AG09309 (cell line): ENCODE results near the gene SPATA2L.
"Not testable (repeated sequence)": the region's sequence is repeated elsewhere in the genome, so short reads cannot be mapped to it uniquely, and the experiment has no call there.

Experiments used
- DNase-seq: peaks from one replicate; pipeline ENCODE4 v3.0.0-alpha.2; 2010; ENCODE audit warnings: low read depth
- H3K4me3 ChIP-seq: 2 replicates; pipeline ENCODE4 v1.5.1; 2011; ENCODE audit warnings: mild to moderate bottlenecking, low read depth, low read length, moderate library complexity; ENCODE audit not compliant: control insufficient read depth
- TF ChIP-seq, protein P1 (sequence below): IDR thresholded peaks from 2 replicates; pipeline ENCODE4 v1.5.1; 2011; ENCODE audit warnings: mild to moderate bottlenecking, low read depth, low read length, inconsistent platforms; ENCODE audit not compliant: insufficient read depth, control insufficient read depth; ENCODE audit errors: missing control alignments

Gene SPATA2L

DNA sequence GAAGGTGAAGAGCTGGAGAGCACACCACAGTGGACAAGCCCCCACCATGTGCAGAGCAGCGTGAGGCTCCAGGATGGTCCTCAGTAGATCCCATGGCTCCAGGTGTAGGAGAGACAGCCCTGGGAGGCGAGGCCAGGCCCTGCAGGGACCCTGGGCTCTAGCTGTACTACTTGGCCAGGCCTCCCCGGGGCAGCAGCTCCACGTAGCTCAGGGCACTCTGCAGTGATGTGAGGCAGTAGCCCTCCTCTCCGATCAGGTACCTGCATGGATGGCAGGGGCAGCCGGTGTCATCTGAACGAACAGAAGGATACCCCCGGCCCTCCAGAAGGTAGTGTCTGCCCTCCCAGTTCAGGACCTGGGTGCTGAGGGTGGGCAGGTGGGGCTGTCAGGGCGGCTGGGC, 6.2 kb upstream of the SPATA2L start:
- H3K4me3 ChIP-seq: no peak overlapping the region
- DNase-seq: no peak
- TF ChIP-seq, protein P1, sequence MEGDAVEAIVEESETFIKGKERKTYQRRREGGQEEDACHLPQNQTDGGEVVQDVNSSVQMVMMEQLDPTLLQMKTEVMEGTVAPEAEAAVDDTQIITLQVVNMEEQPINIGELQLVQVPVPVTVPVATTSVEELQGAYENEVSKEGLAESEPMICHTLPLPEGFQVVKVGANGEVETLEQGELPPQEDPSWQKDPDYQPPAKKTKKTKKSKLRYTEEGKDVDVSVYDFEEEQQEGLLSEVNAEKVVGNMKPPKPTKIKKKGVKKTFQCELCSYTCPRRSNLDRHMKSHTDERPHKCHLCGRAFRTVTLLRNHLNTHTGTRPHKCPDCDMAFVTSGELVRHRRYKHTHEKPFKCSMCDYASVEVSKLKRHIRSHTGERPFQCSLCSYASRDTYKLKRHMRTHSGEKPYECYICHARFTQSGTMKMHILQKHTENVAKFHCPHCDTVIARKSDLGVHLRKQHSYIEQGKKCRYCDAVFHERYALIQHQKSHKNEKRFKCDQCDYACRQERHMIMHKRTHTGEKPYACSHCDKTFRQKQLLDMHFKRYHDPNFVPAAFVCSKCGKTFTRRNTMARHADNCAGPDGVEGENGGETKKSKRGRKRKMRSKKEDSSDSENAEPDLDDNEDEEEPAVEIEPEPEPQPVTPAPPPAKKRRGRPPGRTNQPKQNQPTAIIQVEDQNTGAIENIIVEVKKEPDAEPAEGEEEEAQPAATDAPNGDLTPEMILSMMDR: no peak

DNA sequence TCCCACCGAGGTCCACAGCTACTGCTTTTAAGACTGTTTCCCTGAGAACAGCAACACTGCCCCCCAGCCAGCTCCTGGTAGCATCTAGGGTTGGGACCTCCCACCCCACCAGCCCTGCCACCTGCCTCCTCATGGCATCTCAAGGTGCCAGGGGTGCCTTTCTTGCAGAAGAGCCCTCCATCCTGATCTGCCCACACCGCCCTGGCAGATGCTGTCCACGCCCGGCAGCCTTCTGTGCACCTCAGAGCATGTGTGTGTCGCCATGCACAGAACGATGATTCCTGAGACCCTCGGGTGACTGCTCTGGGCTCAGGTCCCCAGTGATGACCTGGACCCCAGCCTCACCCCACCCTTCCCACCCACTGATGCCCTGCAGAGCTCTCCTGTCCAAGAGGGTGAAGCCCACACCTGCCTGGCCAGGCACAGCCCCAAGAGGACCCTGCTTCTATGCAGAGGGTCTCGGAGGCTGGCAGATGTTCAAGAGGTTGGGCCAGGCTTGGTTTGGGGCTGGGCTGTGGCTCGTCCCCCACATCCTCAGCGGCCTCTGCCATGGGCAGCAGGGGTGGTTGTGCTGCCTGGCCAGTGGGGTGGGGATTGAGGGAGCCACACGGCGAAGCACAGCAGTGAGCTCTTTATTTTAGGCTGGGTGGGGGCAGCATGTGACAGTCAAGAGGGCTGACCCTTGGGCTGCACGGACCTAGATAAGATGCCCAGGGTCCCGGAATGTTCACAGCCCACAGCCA, 5.2 kb upstream of the SPATA2L start:
- no peak for DNase-seq
- H3K4me3 ChIP-seq: no peak overlapping the region

DNA sequence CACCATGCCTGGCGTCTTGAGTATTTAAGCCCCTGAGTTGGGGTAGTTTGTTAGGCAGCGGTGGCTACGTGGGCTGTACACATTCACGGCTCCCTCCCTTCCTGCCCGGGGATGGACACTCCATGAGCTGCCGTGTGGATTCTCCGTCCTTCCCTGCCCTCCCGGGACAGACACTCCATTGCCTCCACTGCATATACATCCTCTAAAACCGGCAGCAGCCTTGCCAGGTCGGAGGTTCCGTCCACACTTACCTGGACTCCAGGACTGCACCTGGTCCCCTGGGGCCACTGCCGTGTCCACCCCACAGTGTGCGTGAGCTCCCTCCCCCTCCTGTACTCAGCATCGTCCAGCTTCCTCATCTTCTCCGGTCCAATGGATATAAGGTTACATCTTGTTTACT, 3.5 kb upstream of the SPATA2L start:
- no peak for DNase-seq
- TF ChIP-seq, protein P1: no peak

More for the DNA sequence above, 5.2 kb upstream of the SPATA2L start:
- TF ChIP-seq, protein P1: no peak

DNA sequence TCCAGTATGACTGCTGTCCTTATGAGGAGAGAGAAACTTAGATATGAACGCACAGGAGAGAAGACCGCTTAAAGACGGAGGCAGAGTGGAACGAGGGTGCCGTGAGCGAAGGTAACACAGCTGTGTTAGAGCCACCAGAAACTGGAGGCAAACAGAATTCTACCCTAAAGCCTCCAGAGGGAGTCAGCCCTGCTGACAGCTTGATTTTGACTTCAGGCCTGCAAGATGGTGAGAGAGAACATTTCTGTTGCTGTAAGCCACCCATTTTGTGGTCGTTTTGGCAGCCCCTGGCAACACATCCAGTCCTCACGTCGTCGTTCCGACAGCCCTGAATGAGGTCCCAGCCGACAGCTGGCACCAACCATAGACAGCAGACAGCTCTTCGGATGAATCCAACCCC, 2.8 kb upstream of the SPATA2L start:
- H3K4me3 ChIP-seq: no peak overlapping the region
- TF ChIP-seq, protein P1: no peak
- no peak for DNase-seq

More for the DNA sequence above, 3.5 kb upstream of the SPATA2L start:
- H3K4me3 ChIP-seq: no peak overlapping the region

DNA sequence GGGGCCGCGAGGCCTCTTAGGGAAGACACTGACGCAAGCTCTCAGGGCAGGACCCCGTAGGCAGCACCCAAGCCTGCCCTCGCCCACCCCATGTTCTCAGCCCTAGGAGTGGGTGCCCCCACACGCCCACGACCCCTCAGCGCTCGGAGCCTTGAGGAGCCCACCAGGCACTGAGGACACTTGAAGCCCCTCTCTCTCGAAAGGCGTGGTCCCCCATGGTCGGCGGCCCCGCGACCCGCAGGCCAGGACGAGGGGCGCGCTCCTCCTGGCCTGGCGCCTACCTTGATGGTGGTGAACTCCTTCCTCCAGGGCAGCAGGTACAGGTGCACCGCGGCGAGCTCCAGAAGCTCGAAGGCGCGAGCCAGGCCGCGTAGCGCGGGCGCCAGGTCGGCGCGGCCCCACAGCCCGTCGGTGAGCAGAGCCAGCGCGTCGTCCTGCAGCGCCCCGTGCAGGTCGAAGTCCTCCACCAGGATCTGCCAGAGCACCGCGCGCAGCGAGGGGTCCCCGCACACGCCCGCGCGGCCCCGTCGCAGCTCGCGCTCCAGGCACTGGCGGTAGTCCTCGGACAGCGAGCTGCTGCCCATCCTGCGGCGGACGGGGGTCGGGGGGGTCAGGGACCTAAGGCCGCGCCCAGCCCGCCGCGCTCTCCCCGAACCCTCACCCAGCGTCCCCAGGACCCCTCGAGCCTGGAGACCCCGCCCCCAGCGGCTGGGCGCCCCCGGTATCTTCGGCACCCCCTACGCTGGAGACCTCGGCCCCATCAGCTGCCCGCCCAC, 668 bp downstream of the SPATA2L start:
- TF ChIP-seq, protein P1: peak; percentile 23
- H3K4me3 ChIP-seq: peak overlapping the region; percentile 77
- no peak for DNase-seq

DNA sequence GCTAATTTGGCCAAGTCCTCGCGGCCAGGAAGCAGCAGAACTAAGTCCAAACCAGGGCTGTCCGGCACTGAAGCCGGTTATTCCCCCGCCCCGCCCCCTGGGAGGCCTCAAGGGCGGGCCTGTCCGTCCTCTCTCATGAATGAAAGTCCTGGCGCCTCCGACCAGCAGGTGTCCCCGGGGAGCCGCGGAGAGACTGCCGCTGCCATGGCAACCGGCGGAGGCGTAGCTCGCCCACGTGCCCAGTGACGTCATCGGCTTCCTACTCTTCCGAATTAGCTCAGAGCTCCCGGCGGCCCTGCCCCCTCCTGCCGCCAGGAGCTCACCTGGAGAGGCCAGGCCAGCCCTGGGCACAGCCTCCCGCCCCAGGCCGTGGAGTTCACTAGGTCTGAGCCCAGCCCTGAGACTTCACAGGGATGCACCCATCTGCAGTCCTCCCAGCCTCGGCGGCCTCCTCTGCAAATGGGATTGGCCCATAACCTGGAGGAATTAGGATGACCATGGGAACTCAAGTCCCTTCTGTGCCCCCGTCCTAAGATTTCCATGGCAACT, 1.3 kb downstream of the SPATA2L start:
- peak overlapping the region; percentile 77 for H3K4me3 ChIP-seq

DNA sequence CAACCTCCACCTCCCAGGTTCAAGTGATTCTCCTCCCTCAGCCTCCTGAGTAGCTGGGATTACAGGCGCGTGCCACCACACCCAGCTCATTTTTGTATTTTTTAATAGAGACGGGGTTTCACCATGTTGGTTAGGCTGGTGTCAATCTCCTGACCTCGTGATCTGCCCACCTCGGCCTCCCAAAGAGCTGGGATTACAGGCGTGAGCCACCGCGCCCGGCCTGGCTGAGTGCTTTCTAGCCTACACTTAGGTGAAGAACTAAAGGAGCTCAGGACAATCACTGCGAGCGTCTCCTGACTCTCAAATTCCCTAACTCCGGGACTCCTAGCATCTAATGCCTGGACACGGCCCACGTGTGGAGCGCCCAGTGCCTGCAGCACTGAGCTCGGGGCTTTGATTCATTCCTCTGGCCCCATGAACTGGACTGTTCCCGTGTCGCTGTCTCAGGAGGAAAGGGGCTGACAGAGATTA, 1.8 kb downstream of the SPATA2L start:
- not testable (repeated sequence) for H3K4me3 ChIP-seq, DNase-seq

More for the DNA sequence above, 1.3 kb downstream of the SPATA2L start:
- TF ChIP-seq, protein P1: peak; percentile 76
- DNase-seq: peak; percentile 88

DNA sequence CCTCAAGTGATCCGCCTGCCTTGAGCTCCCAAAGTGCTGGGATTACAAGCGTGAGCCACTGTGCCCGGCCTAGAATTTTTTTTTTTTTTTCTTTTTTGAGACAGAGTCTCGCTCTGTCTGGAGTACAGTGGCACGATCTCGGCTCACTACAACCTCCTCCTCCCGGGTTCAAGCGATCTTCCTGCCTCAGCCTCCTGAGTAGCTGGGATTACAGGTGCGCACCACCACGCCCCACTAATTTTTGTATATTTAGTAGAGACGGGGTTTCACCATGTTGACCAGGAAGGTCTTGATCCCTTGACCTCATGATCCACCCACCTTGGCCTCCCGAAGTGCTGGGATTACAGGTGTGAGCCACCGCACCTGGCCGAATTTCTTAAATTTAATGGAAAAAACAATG, 2.8 kb downstream of the SPATA2L start:
- not testable (repeated sequence) for H3K4me3 ChIP-seq, DNase-seq
